IMR-90 (cell line): ENCODE results near the gene CES4A. TPM values are rescaled to one million over a fixed set of nuclear protein-coding genes. Genes with fewer than 3 reads are reported as not detected.

ENCODE experiments used
- ATAC-seq: fragments of 200-7000 bp; cut with Tn5 transposase; 2 replicates; pipeline ENCODE4 v1.9.1; 2020; ENCODE audit warnings: low read depth, mild to moderate bottlenecking, moderate library complexity
- BruUV-seq: library from RNA; stranded (reverse); fragments of 400-500 nt; replicated peaks from 2 replicates; lab custom pipeline; 2021; lab: Mats Ljungman, UMichigan
- CTCF ChIA-PET: fragments of 300-600 bp; formaldehyde crosslinking; extraction: SDS; loops from one replicate; lab custom pipeline; 2021; ENCODE audit warnings: antibody characterized with exemption; lab: Yijun Ruan, JAX
- POLR2A ChIA-PET: fragments of 300-600 bp; sonication (Branson Sonifier 250); formaldehyde crosslinking; loops from one replicate; lab custom pipeline; 2022; ENCODE audit warnings: antibody characterized with exemption; ENCODE audit not compliant: unreplicated experiment; lab: Charles Lee
- DNase-seq: peaks from one replicate; pipeline ENCODE4 v3.0.0; 2013
- H2AFZ ChIP-seq: replicated peaks from 2 replicates; pipeline ENCODE3; 2013; ENCODE audit warnings: low read length, mild to moderate bottlenecking; ENCODE audit not compliant: poor library complexity
- H2AK5ac ChIP-seq: 2 replicates; pipeline ENCODE4 v1.6.1; 2013; ENCODE audit warnings: low read depth, low read length, inconsistent platforms
- H2AK9ac ChIP-seq: replicated peaks from 2 replicates; pipeline ENCODE3; 2013; ENCODE audit warnings: mild to moderate bottlenecking, low read depth, low read length, moderate library complexity; ENCODE audit not compliant: poor library complexity
- H2BK120ac ChIP-seq: 2 replicates; pipeline ENCODE4 v1.6.1; 2013; ENCODE audit warnings: low read depth, low read length, inconsistent platforms
- H2BK15ac ChIP-seq: 3 replicates; pipeline ENCODE4 v1.6.1; 2013; ENCODE audit warnings: low read depth, low read length, inconsistent platforms
- H2BK20ac ChIP-seq: 2 replicates; pipeline ENCODE4 v1.6.1; 2013; ENCODE audit warnings: low read depth, mild to moderate bottlenecking, inconsistent platforms, low read length, moderate library complexity
- H2BK5ac ChIP-seq: 2 replicates; pipeline ENCODE4 v1.6.1; 2013; ENCODE audit warnings: mild to moderate bottlenecking, low read depth, low read length, inconsistent platforms; ENCODE audit not compliant: poor library complexity, severe bottlenecking
- H3K14ac ChIP-seq: replicated peaks from 2 replicates; pipeline ENCODE4 v1.6.1; 2013; ENCODE audit warnings: low read depth, low read length, inconsistent platforms
- H3K18ac ChIP-seq: 2 replicates; pipeline ENCODE4 v1.6.1; 2013; ENCODE audit warnings: low read depth, low read length, control low read depth
- H3K23ac ChIP-seq: 2 replicates; pipeline ENCODE4 v1.6.1; 2013; ENCODE audit warnings: low read depth, low read length, inconsistent platforms
- H3K27ac ChIP-seq: 2 replicates; pipeline ENCODE4 v1.5.1; 2013; ENCODE audit warnings: mild to moderate bottlenecking, control low read depth, low read length; ENCODE audit not compliant: insufficient read depth
- H3K27me3 ChIP-seq: 2 replicates; pipeline ENCODE4 v1.6.1; 2013; ENCODE audit warnings: low read length; ENCODE audit not compliant: control insufficient read depth, insufficient read depth
- H3K36me3 ChIP-seq: 2 replicates; pipeline ENCODE4 v1.6.1; 2013; ENCODE audit warnings: low read length, mixed read lengths; ENCODE audit not compliant: control insufficient read depth, insufficient read depth
- H3K4ac ChIP-seq: 2 replicates; pipeline ENCODE4 v1.6.1; 2013; ENCODE audit warnings: low read depth, low read length, inconsistent platforms
- H3K4me1 ChIP-seq: 2 replicates; pipeline ENCODE4 v1.6.1; 2013; ENCODE audit warnings: low read length, mixed read lengths; ENCODE audit not compliant: control insufficient read depth, insufficient read depth
- H3K4me2 ChIP-seq: 2 replicates; pipeline ENCODE4 v1.6.1; 2013; ENCODE audit warnings: low read depth, mild to moderate bottlenecking, control low read depth, low read length, moderate library complexity
- H3K4me3 ChIP-seq: 2 replicates; pipeline ENCODE4 v1.5.1; 2013; ENCODE audit warnings: low read depth, mild to moderate bottlenecking, control low read depth, low read length, moderate library complexity; ENCODE audit not compliant: insufficient read depth
- H3K56ac ChIP-seq: 2 replicates; pipeline ENCODE4 v1.6.1; 2013; ENCODE audit warnings: low read length, inconsistent platforms; ENCODE audit not compliant: insufficient read depth; ENCODE audit errors: extremely low read depth
- H3K79me1 ChIP-seq, 2 experiments: 2 replicates each; pipeline ENCODE4 v1.6.1; 2013; ENCODE audit warnings: low read length in 2 of 2, inconsistent platforms in 1 of 2, low read depth in 1 of 2
- H3K9ac ChIP-seq: 2 replicates; pipeline ENCODE4 v1.6.1; 2013; ENCODE audit warnings: low read depth, low read length, control low read depth
- H3K9me1 ChIP-seq: 2 replicates; pipeline ENCODE4 v1.6.1; 2013; ENCODE audit warnings: low read length, inconsistent platforms; ENCODE audit not compliant: insufficient read depth
- H3K9me3 ChIP-seq: 2 replicates; pipeline ENCODE4 v1.6.1; 2013; ENCODE audit warnings: low read length; ENCODE audit not compliant: control insufficient read depth, insufficient read depth
- H4K20me1 ChIP-seq: 2 replicates; pipeline ENCODE4 v1.6.1; 2013; ENCODE audit warnings: low read length, inconsistent platforms; ENCODE audit not compliant: insufficient read depth
- H4K5ac ChIP-seq: 2 replicates; pipeline ENCODE4 v1.6.1; 2013; ENCODE audit warnings: mild to moderate bottlenecking, low read depth, low read length, control low read depth
- H4K8ac ChIP-seq, 2 experiments: 2 replicates each; pipeline ENCODE4 v1.6.1; 2013; ENCODE audit warnings: low read depth in 2 of 2, low read length in 2 of 2, control low read depth in 1 of 2, inconsistent platforms in 1 of 2
- H4K91ac ChIP-seq: 2 replicates; pipeline ENCODE4 v1.6.1; 2013; ENCODE audit warnings: low read depth, low read length, inconsistent platforms; ENCODE audit not compliant: insufficient read depth
- BHLHE40 ChIP-seq: fragments of 150-350 bp; IDR thresholded peaks from 2 replicates; pipeline ENCODE4 v1.6.1; 2016; ENCODE audit warnings: mild to moderate bottlenecking, low read depth, low read length
- CHD1 ChIP-seq: IDR thresholded peaks from 2 replicates; pipeline ENCODE4 v1.6.1; 2012; ENCODE audit warnings: low read depth, low read length, improper control_type of control experiment
- CTCF ChIP-seq: conservative IDR thresholded peaks from 2 replicates; pipeline ENCODE4 v1.5.1; 2012; ENCODE audit warnings: mild to moderate bottlenecking, low read depth, low read length, improper control_type of control experiment
- FOS ChIP-seq: fragments of 150-350 bp; IDR thresholded peaks from 2 replicates; pipeline ENCODE4 v1.6.1; 2016; ENCODE audit warnings: low read depth, low read length
- MAFK ChIP-seq: IDR thresholded peaks from 2 replicates; pipeline ENCODE4 v1.6.1; 2012; ENCODE audit warnings: low read depth, low read length, improper control_type of control experiment
- MAZ ChIP-seq: IDR thresholded peaks from 2 replicates; pipeline ENCODE4 v1.6.1; 2012; ENCODE audit warnings: low read depth, mild to moderate bottlenecking, low read length, improper control_type of control experiment, moderate library complexity, borderline replicate concordance
- NFE2L2 ChIP-seq: fragments of 150-350 bp; IDR thresholded peaks from 2 replicates; pipeline ENCODE4 v1.6.1; 2016; ENCODE audit warnings: low read depth, mild to moderate bottlenecking, low read length
- POLR2A ChIP-seq: IDR thresholded peaks from 2 replicates; pipeline ENCODE4 v1.6.1; 2012; ENCODE audit warnings: mild to moderate bottlenecking, low read depth, low read length
- RAD21 ChIP-seq: IDR thresholded peaks from 2 replicates; pipeline ENCODE4 v1.6.1; 2012; ENCODE audit warnings: low read length, improper control_type of control experiment
- RCOR1 ChIP-seq: IDR thresholded peaks from 2 replicates; pipeline ENCODE4 v1.6.1; 2012; ENCODE audit warnings: mild to moderate bottlenecking, low read length, improper control_type of control experiment; ENCODE audit not compliant: insufficient replicate concordance
- RFX5 ChIP-seq: IDR thresholded peaks from 2 replicates; pipeline ENCODE4 v1.8.0; 2012; ENCODE audit warnings: low read depth, mild to moderate bottlenecking, low read length, moderate library complexity
- SMC3 ChIP-seq: fragments of 150-350 bp; IDR thresholded peaks from 2 replicates; pipeline ENCODE4 v1.6.1; 2016; ENCODE audit warnings: low read depth, mild to moderate bottlenecking, antibody characterized with exemption, low read length, moderate library complexity
- USF2 ChIP-seq: fragments of 150-350 bp; IDR thresholded peaks from 2 replicates; pipeline ENCODE4 v1.6.1; 2017; ENCODE audit warnings: mild to moderate bottlenecking, antibody characterized with exemption, low read length, low read depth
- WGBS, 2 experiments: methylation state at CpG; one replicate each; pipeline versions ENCODE4 v1.1.5 to v1.1.7; 2013; ENCODE audit warnings: missing lambda C conversion rate in 2 of 2; ENCODE audit not compliant: insufficient read length in 1 of 2; ENCODE audit errors: extremely low coverage in 2 of 2; 5-methylcytosine and 5-hydroxymethylcytosine counted together
- dilution Hi-C: fragments of 300-500 bp; cut with HindIII; formaldehyde crosslinking; loops from one replicate; pipeline ENCODE4 v1.14.3; 2018; ENCODE audit warnings: low sequenced_read_pairs; ENCODE audit not compliant: unreplicated experiment
- in situ Hi-C: fragments of 300-500 bp; cut with MboI; formaldehyde crosslinking; loops from 3 replicates; pipeline ENCODE4 v1.14.3; 2019; ENCODE audit warnings: low sequenced_read_pairs, inconsistent platforms, mixed read lengths
- intact Hi-C: fragments of 100-400 bp; cut with micrococcal nuclease; formaldehyde crosslinking; loops from 2 replicates; pipeline ENCODE4 v1.10.0; 2022
- polyA plus RNA-seq, 3 experiments: library from polyadenylated mRNA; depleted of rRNA; stranded (reverse); fragments of >200 nt; gene quantifications; 2 replicates each; pipeline ENCODE4 v1.2.3, GENCODE V29; 2012; ENCODE audit warnings: low replicate concordance in 1 of 3
- total RNA-seq: library from RNA; depleted of rRNA; stranded (reverse); fragments of >200 nt; gene quantifications from 2 replicates; pipeline ENCODE4 v1.2.3, GENCODE V29; 2012

The CES4A gene
- total and polyA plus RNA-seq, 2 of the 4 experiments (the other 2 are of a cell fraction) = 0.72 to 4.7 TPM

DNA sequence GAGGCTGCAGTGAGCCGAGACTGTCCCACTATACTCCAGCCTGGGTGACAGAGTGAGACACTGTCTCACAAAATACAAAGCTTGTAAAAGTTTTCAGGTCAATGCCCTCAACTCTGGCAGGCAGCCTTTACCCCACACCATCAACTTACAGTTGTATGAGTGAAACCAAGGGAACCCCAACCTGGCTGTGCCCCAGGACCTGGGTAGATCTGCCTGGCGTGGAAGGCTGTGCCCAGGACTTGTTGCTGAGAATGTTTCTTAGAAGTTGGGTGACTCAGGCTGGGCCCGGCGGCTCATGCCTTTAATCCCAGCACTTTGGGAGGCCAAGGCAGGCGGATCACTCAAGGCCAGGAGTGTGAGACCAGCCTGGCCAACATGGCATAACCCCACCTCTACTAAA, 19.5 kb upstream of the CES4A start:
- Histone ChIP-seq H3K56ac (no peak overlapping the region), H3K79me1 (no peaks in the 10 kb centered on the region), H3K23ac (no peak overlapping the region), H3K14ac (no peak overlapping the region), H4K91ac (no peak overlapping the region), H4K20me1 (no peaks in the 10 kb centered on the region), H3K9me1 (no peaks in the 10 kb centered on the region), H4K5ac (no peak overlapping the region), H3K9me3 (no peaks in the 10 kb centered on the region), H3K4me2 (no peak overlapping the region), H3K27me3 (peaks cover 38% of the 10 kb centered on the region), H2BK20ac (no peak overlapping the region), H2BK15ac (no peak overlapping the region), H3K18ac (no peak overlapping the region), H3K9ac (no peak overlapping the region), H3K4me1 (no peaks in the 10 kb centered on the region), H2BK5ac (no peak overlapping the region), H3K27ac (no peak overlapping the region), H2AK9ac (no peak overlapping the region), H2BK120ac (no peak overlapping the region), H3K4ac (no peak overlapping the region), H3K4me3 (no peak overlapping the region), H2AFZ (no peak overlapping the region), H3K36me3 (no peaks in the 10 kb centered on the region), H4K8ac (no peak overlapping the region), H2AK5ac (no peak overlapping the region)
- in situ Hi-C loops = loop anchor here (10.0 kb wide), 1 partner anchor 486 kb away; no protein-coding TSS in a partner anchor
- no TSS peak for BruUV-seq
- POLR2A ChIA-PET = no interaction called here
- dilution Hi-C loops = no loop called here
- DNase-seq = no peak
- WGBS, 2 experiments = 71% methylated on average over 1 of the region's 5 CpGs; no CpG with 5 or more reads in 1 of the 2 experiments
- intact Hi-C loops = no loop called here
- CTCF ChIA-PET = no interaction called here
- no peak for ATAC-seq
- TF ChIP-seq FOS (no peak), RAD21 (no peak), NFE2L2 (no peak), SMC3 (no peak), BHLHE40 (no peak), USF2 (no peak), MAZ (no peak), POLR2A (no peak), RFX5 (no peak), CHD1 (no peak), CTCF (no peak), RCOR1 (no peak), MAFK (no peak)
